GM18951 (cell line): ENCODE results near the gene MAP2K3.
"Not testable (repeated sequence)": the region's sequence is repeated elsewhere in the genome, so short reads cannot be mapped to it uniquely, and the experiment has no call there.

ENCODE experiments used
- POLR2A ChIP-seq: IDR thresholded peaks from 4 replicates; pipeline ENCODE4 v1.6.1; 2011; ENCODE audit warnings: mild to moderate bottlenecking; ENCODE audit not compliant: insufficient read length, insufficient read depth; ENCODE audit errors: extremely low read depth
- in situ Hi-C: fragments of 300-500 bp; cut with MboI; formaldehyde crosslinking; loops from one replicate; pipeline ENCODE4 v1.12.0; 2022; ENCODE audit warnings: low sequenced_read_pairs, mixed read lengths, inconsistent platforms; ENCODE audit not compliant: unreplicated experiment

The MAP2K3 gene

GRCh38 chr17:21328778-21329177 is 44.3 kb downstream of the MAP2K3 start:
- in situ Hi-C loops, result not testable (repeated sequence)

GRCh38 chr17:21330436-21331160 is 46.1 kb downstream of the MAP2K3 start:
- in situ Hi-C loops, result no loop called here
- no peak for TF ChIP-seq POLR2A

GRCh38 chr17:21336541-21337294 is 52.2 kb downstream of the MAP2K3 start:
- in situ Hi-C loops, result not testable (repeated sequence)

- in situ Hi-C loops, result not testable (repeated sequence)
Observed at GRCh38 chr17:21337981-21338625, 53.6 kb downstream of the MAP2K3 start.

- in situ Hi-C loops, result no loop called here
- no peak for TF ChIP-seq POLR2A
Observed at GRCh38 chr17:21339011-21339410, 54.5 kb downstream of the MAP2K3 start.

- in situ Hi-C loops, result not testable (repeated sequence)
Observed at GRCh38 chr17:21339571-21339970, 55.1 kb downstream of the MAP2K3 start.

- in situ Hi-C loops, result loop anchor here (10.0 kb wide), 1 partner anchor 404 kb away; no protein-coding TSS in a partner anchor
Observed at GRCh38 chr17:21340407-21340806, 55.9 kb downstream of the MAP2K3 start.

- in situ Hi-C loops, result loop anchor here (10.0 kb wide), 1 partner anchor 404 kb away; no protein-coding TSS in a partner anchor
Observed at GRCh38 chr17:21341279-21341678, 56.8 kb downstream of the MAP2K3 start.

- in situ Hi-C loops, result loop anchor here (10.0 kb wide), 1 partner anchor 403 kb away; no protein-coding TSS in a partner anchor
Observed at GRCh38 chr17:21341925-21342540, 57.5 kb downstream of the MAP2K3 start.

GRCh38 chr17:21343061-21343949 is 58.8 kb downstream of the MAP2K3 start:
- in situ Hi-C loops, result loop anchor here (10.0 kb wide), 1 partner anchor 401 kb away; no protein-coding TSS in a partner anchor

GRCh38 chr17:21344801-21345200 is 60.3 kb downstream of the MAP2K3 start:
- in situ Hi-C loops, result loop anchor here (10.0 kb wide), 1 partner anchor 400 kb away; no protein-coding TSS in a partner anchor

- in situ Hi-C loops, result loop anchor here (10.0 kb wide), 1 partner anchor 400 kb away; no protein-coding TSS in a partner anchor
- TF ChIP-seq POLR2A, result no peak
Observed at GRCh38 chr17:21345236-21345635, 60.7 kb downstream of the MAP2K3 start.

- in situ Hi-C loops, result loop anchor here (10.0 kb wide), 1 partner anchor 399 kb away; no protein-coding TSS in a partner anchor
Observed at GRCh38 chr17:21346107-21346506, 61.6 kb downstream of the MAP2K3 start.

- in situ Hi-C loops, result loop anchor here (10.0 kb wide), 1 partner anchor 398 kb away; no protein-coding TSS in a partner anchor
Observed at GRCh38 chr17:21346651-21347250, 62.2 kb downstream of the MAP2K3 start.

GRCh38 chr17:21347660-21348059 is 63.1 kb downstream of the MAP2K3 start:
- in situ Hi-C loops, result loop anchor here (10.0 kb wide), 1 partner anchor 397 kb away; no protein-coding TSS in a partner anchor

GRCh38 chr17:21348081-21348925 is 63.8 kb downstream of the MAP2K3 start:
- in situ Hi-C loops, result loop anchor here (10.0 kb wide), 1 partner anchor 396 kb away; no protein-coding TSS in a partner anchor

- in situ Hi-C loops, result loop anchor here (10.0 kb wide), 1 partner anchor 396 kb away; no protein-coding TSS in a partner anchor
Observed at GRCh38 chr17:21348926-21349261, 64.4 kb downstream of the MAP2K3 start.
